Measurements from ENCODE around the gene GUCY2D. TPM values are rescaled to one million over a fixed set of nuclear protein-coding genes. Genes with fewer than 3 reads are reported as not detected.
"Not testable (repeated sequence)": the region's sequence is repeated elsewhere in the genome, so short reads cannot be mapped to it uniquely, and the experiment has no call there.

GUCY2D gene
- total RNA-seq, 4 donors from 2014 or later: not detected

DNA sequence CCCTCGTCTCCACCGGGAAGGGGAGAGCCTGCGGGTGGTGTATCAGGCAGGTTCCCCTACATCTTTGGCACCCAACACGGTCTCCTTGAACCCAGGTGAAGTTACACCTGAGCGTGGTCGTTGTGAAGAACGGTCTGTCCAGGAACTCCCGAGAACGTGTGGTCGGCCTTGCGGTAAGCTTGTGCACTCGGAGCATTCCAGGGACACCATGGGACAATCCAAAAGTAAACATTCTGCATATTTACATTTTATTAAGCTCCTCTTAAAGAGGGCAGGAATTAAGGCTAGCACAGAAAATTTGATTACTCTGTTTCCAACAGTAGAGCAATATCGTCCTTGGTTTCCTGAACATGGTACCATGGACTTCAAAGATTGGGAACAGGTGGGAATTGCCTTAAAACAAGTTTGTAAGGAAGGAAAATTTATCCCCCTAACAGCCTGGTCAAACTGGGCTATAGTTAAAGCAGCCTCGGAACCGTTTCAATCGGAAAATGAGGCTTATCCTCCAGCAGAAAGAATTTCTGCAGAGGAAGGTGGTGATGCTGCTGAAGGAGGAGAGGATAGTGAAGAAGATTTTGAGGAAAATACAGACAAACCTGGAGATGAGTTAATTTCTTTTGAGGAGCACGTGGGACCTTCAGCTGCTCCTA, 54.7 kb downstream of the GUCY2D start:
- DNase-seq (ENCODE audit: low spot score in 2 of 2): peak; percentile 35 to 44
- H3K4me3 ChIP-seq: no peak overlapping the region

DNA sequence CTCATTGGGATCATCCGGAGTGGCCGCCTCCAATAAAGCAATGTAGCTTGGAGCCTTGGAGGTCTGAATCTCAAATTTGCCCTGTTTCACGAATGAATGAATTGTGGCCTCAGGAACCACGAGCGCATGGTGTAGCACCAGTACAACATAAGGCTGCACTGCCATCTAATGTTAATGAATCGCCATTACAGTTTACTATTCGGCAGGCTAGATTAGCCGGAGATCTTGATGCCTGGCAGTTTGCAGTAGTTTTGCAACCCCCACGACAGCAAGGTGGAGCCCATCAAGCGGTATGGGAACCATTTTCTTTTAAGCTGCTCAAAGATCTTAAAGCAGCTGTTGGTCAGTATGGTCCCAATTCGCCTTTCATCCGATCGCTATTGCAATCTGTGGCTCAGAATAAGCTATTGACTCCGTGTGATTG, 55.3 kb downstream of the GUCY2D start:
- H3K27me3 ChIP-seq: peaks cover 41% of the 10 kb centered on the region
- peak; percentile 60 to 67 for DNase-seq (ENCODE audit: low spot score in 2 of 2)
- H3K36me3 ChIP-seq: no peaks in the 10 kb centered on the region
- H3K27ac ChIP-seq: no peak overlapping the region
- no peak overlapping the region for H3K4me3 ChIP-seq
- peaks cover 14% of the 10 kb centered on the region for H3K4me1 ChIP-seq
- TF ChIP-seq, protein P1, sequence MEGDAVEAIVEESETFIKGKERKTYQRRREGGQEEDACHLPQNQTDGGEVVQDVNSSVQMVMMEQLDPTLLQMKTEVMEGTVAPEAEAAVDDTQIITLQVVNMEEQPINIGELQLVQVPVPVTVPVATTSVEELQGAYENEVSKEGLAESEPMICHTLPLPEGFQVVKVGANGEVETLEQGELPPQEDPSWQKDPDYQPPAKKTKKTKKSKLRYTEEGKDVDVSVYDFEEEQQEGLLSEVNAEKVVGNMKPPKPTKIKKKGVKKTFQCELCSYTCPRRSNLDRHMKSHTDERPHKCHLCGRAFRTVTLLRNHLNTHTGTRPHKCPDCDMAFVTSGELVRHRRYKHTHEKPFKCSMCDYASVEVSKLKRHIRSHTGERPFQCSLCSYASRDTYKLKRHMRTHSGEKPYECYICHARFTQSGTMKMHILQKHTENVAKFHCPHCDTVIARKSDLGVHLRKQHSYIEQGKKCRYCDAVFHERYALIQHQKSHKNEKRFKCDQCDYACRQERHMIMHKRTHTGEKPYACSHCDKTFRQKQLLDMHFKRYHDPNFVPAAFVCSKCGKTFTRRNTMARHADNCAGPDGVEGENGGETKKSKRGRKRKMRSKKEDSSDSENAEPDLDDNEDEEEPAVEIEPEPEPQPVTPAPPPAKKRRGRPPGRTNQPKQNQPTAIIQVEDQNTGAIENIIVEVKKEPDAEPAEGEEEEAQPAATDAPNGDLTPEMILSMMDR (IDR thresholded peaks at IDR 0.05): peak; percentile 60 to 76
- TF ChIP-seq POLR2AphosphoS5 (IDR thresholded peaks at IDR 0.05): no peak
- H3K9me3 ChIP-seq: no peaks in the 10 kb centered on the region
- 6% methylated on average over 11 of the region's 14 CpGs for WGBS

More for the DNA sequence above, 54.7 kb downstream of the GUCY2D start:
- no peak overlapping the region for H3K27ac ChIP-seq
- no peaks in the 10 kb centered on the region for H3K36me3 ChIP-seq
- peaks cover 35% of the 10 kb centered on the region for H3K27me3 ChIP-seq
- H3K4me1 ChIP-seq: peaks cover 13% of the 10 kb centered on the region
- TF ChIP-seq, protein P1 (IDR thresholded peaks at IDR 0.05): no peak
- no peaks in the 10 kb centered on the region for H3K9me3 ChIP-seq
- WGBS: 79% methylated on average over 17 of the region's 17 CpGs

DNA sequence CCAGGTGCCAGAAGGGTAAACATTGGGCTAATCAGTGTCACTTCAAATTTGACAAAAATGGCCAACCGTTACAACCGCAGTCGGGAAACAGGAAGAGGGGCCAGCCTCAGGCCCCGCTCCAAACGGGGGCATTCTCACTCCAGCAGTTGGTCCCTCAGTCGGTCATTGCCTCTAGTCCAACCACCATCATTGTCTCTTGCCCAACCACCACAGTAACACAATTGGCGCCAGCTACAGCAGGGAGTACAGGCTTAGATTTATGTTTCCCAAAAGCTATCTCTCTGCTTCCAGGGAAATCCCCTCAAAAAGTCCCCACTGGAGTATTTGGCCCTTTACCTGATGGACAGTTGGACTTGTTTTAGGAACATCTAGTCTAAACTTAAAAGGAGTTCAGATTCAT, 56.7 kb downstream of the GUCY2D start:
- DNase-seq (ENCODE audit: low spot score in 2 of 2): peak in 1 of 2 donors; percentile 38
- no peak overlapping the region for H3K4me3 ChIP-seq
- peaks cover 55% of the 10 kb centered on the region for H3K27me3 ChIP-seq
- no peaks in the 10 kb centered on the region for H3K9me3 ChIP-seq
- H3K36me3 ChIP-seq: no peaks in the 10 kb centered on the region
- 26% methylated on average over 7 of the region's 7 CpGs for WGBS
- no peak overlapping the region for H3K27ac ChIP-seq
- peaks cover 23% of the 10 kb centered on the region for H3K4me1 ChIP-seq
- TF ChIP-seq, protein P1 (IDR thresholded peaks at IDR 0.05): no peak
- no peak for TF ChIP-seq EP300 (IDR thresholded peaks at IDR 0.05)
- TF ChIP-seq POLR2A (IDR thresholded peaks at IDR 0.05): no peak
- no peak for TF ChIP-seq POLR2AphosphoS5 (IDR thresholded peaks at IDR 0.05)

DNA sequence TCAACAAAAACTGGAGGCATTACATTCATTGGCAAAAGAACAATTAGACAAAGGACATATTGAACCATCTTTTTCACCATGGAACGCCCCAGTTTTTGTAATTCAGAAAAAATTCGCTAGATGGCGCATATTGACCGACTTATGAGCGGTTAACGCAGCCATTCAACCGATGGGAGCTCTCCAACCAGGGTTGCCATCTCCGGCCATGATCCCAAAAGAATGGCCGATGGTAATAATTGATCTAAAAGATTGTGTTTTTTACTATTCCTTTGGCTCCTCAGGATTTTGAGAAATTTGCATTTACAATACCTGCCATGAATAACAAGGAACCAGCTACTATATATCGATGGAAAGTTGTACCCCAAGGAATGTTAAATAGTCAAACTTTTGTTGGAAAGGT, 57.9 kb downstream of the GUCY2D start:
- Histone ChIP-seq H3K4me1 (peaks cover 20% of the 10 kb centered on the region), H3K27ac (no peak overlapping the region), H3K4me3 (no peak overlapping the region), H3K9me3 (no peaks in the 10 kb centered on the region), H3K36me3 (no peaks in the 10 kb centered on the region), H3K27me3 (peaks cover 64% of the 10 kb centered on the region)
- WGBS: 7% methylated on average over 10 of the region's 10 CpGs
- no peak for TF ChIP-seq EP300 (IDR thresholded peaks at IDR 0.05)
- TF ChIP-seq, protein P1 (IDR thresholded peaks at IDR 0.05): peak; percentile 56 to 82
- DNase-seq (ENCODE audit: low spot score in 2 of 2): peak in 1 of 2 donors; percentile 80

DNA sequence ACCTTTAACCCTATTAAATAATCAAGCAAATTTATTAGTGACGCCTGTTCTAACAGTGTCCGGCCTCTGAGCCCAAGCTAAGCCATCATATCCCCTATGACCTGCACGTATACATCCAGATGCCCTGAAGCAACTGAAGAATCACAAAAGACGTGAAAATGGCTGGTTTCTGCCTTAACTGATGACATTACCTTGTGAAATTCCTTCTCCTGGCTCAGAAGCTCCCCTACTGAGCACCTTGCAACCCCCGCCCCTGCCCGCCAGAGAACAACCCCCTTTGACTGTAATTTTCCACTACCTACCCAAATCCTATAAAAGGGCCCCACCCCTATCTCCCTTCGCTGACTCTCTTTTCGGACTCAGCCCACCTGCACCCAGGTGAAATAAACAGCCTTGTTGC, 59.4 kb downstream of the GUCY2D start:
- 52% methylated on average over 8 of the region's 8 CpGs for WGBS
- not testable (repeated sequence) for H3K36me3 ChIP-seq; H3K9me3 ChIP-seq; H3K27ac ChIP-seq; DNase-seq (ENCODE audit: low spot score in 2 of 2); H3K4me3 ChIP-seq
- Histone ChIP-seq H3K27me3 (peaks cover 64% of the 10 kb centered on the region), H3K4me1 (peaks cover 23% of the 10 kb centered on the region)

DNA sequence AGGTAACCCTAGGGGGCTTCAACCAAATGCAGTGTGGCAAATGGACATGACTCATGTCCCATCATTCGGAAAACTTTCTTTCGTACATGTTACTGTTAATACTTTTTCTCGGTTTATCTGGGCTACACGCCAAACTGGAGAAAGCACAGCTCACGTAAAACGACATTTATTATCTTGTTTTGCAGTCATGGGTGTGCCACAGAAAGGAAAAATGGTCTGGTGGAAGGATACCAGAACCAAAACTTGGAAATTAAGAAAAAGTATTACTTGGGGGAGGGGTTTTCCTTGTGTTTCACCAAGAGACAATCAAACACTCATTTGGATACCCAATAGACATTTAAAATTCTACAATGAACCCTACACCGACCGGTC, 60.0 kb downstream of the GUCY2D start:
- Histone ChIP-seq H3K4me3 (peak overlapping the region; percentile 7), H3K36me3 (no peaks in the 10 kb centered on the region), H3K27me3 (peaks cover 64% of the 10 kb centered on the region), H3K9me3 (no peaks in the 10 kb centered on the region), H3K27ac (no peak overlapping the region), H3K4me1 (peaks cover 23% of the 10 kb centered on the region)
- WGBS: 9% methylated on average over 8 of the region's 8 CpGs
- TF ChIP-seq POLR2AphosphoS5 (IDR thresholded peaks at IDR 0.05) (no peak), EP300 (IDR thresholded peaks at IDR 0.05) (no peak), POLR2A (IDR thresholded peaks at IDR 0.05) (no peak)
- TF ChIP-seq, protein P1 (IDR thresholded peaks at IDR 0.05): no peak
- DNase-seq (ENCODE audit: low spot score in 2 of 2): no peak

Data from suprapubic skin (tissue), 4 donors.